HG02588 (cell line): ENCODE data around the gene CFL1.

Experiments
- ATAC-seq: cut with Tn5 transposase; IDR thresholded peaks from one replicate; pipeline ENCODE4 v1.9.1; 2021; ENCODE audit warnings: mild to moderate bottlenecking, moderate library complexity; ENCODE audit not compliant: unreplicated experiment

CFL1 gene

GRCh38 chr11:65870706-65871681, 13.0 kb upstream of the CFL1 start:
- no peak for ATAC-seq

GRCh38 chr11:65870307-65870658, 12.3 kb upstream of the CFL1 start:
- ATAC-seq = no peak

- ATAC-seq = no peak
Observed at GRCh38 chr11:65869643-65870306, 11.8 kb upstream of the CFL1 start.

GRCh38 chr11:65868907-65869306, 10.9 kb upstream of the CFL1 start:
- no peak for ATAC-seq

- no peak for ATAC-seq
Observed at GRCh38 chr11:65868076-65868667, 10.2 kb upstream of the CFL1 start.

GRCh38 chr11:65867284-65868071, 9.5 kb upstream of the CFL1 start:
- ATAC-seq = no peak

- no peak for ATAC-seq
Observed at GRCh38 chr11:65866509-65867283, 8.7 kb upstream of the CFL1 start.

- ATAC-seq = no peak
Observed at GRCh38 chr11:65865550-65866172, 7.7 kb upstream of the CFL1 start.

- ATAC-seq = no peak
Observed at GRCh38 chr11:65864706-65865471, 6.9 kb upstream of the CFL1 start.

- no peak for ATAC-seq
Observed at GRCh38 chr11:65863889-65864705, 6.1 kb upstream of the CFL1 start.

- ATAC-seq = no peak
Observed at GRCh38 chr11:65862941-65863888, 5.2 kb upstream of the CFL1 start.

- ATAC-seq = no peak
Observed at GRCh38 chr11:65862191-65862735, 4.3 kb upstream of the CFL1 start.

- no peak for ATAC-seq
Observed at GRCh38 chr11:65861533-65862183, 3.7 kb upstream of the CFL1 start.

- no peak for ATAC-seq
Observed at GRCh38 chr11:65861165-65861505, 3.2 kb upstream of the CFL1 start.

- ATAC-seq = peak; percentile 25
Observed at GRCh38 chr11:65860278-65861164, 2.5 kb upstream of the CFL1 start, which contains the start of gene MUS81. Gene MUS81, plus strand, starts transcription at chr11:65860433. Its CDS starts 321 bp downstream, at chr11:65860754.
